ENCODE results near the gene TBC1D3I.
"Not testable (repeated sequence)": the region's sequence is repeated elsewhere in the genome, so short reads cannot be mapped to it uniquely, and the experiment has no call there.

The TBC1D3I gene
- 0 reads per million in 4 experiments for total RNA-seq

DNA sequence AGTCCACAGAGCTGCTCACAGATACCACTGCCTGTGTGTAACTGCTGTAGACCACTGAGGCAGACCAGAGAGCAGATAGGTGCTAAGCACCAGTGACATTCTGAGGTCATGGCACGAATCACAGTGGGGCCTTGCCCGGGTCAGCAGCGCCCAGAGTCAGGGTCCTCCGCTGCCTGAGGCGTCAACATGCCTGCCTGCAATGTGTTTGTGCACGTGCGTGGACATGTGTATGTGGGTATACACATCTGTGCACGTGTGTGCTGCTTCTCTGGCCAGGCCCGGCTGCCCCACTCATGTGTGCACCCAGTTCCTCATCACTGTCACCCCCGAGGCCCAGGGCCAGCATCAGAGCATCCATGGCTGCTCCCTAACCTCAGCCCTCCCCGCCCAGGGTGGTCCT lies at the start of gene TBC1D3I:
TBC1D3I (minus strand) TSS at position 101 of the 400 bp plus-strand sequence. CDS start 1,585 bp downstream, outside the sequence.
- not testable (repeated sequence) for DNase-seq

GRCh38 chr17:36295161-36295560 lies 30.8 kb upstream of the TBC1D3I start:
- DNase-seq: not testable (repeated sequence)

- DNase-seq: not testable (repeated sequence)
These were observed 25.7 kb upstream of the TBC1D3I start for GRCh38 chr17:36289965-36290612.

GRCh38 chr17:36284219-36284618 lies 19.8 kb upstream of the TBC1D3I start:
- not testable (repeated sequence) for DNase-seq

DNA sequence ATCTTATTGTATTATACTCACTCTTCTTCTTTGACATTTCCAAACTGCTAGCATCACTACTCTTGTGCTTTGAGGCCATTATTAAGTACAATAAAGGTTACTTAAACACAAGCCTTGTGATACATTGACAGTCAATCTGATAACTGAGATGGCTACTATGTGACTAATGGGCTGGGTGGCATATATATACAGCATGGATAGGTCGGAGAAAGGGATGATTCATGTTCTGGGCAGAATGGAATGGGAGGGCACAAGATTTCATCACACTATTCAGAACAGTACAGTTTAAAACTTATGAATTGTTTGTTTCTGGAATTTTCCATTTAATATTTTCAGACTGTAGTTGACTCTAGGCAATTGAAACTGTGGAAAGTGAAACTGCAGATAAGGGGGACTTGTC lies 18.9 kb upstream of the TBC1D3I start:
- not testable (repeated sequence) for DNase-seq

- DNase-seq: not testable (repeated sequence)
These were observed 22.3 kb downstream of the TBC1D3I start for GRCh38 chr17:36242046-36242445.

GRCh38 chr17:36229644-36230043 lies 34.7 kb downstream of the TBC1D3I start:
- DNase-seq: not testable (repeated sequence)

DNA sequence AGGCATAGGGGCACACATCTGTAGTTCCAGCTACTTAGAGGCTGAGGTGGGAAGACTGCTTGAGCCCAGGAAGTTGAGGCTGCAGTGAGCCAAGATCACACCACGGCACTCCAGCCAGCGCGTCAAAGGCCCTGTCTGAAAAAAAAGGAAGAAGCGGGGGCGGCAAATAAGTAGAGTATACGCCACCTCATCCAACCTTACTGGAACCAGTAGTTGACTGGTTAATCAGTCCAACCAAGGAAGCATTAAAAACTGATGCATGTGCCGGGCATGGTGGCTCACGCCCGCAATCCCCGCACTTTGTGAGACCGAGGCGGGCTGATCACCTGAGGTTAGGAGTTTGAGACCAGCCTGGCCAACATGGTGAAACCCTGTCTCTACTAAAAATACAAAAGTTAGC lies 41.4 kb downstream of the TBC1D3I start:
- DNase-seq: not testable (repeated sequence)

DNA sequence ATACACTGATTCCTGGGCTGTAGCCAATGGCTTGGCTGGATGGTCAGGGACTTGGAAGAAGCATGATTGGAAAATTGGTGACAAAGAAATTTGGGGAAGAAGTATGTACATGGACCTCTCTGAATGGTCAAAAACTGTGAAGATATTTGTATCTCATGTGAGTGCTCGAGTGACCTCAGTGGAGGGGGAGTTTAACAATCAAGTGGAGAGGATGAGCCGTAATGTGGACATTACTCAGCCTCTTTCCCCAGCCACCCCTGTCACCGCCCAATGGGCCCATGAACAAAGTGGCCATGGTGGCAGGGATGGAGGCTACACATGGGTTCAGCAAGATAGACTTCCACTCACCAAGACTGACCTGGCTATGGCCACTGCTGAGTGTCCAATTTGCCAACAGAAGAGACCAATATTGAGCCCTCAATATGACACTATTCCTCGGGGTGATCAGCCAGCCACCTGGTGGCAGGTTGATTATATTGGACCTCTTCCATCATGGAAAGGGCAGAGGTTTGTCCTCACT lies 42.7 kb downstream of the TBC1D3I start:
- not testable (repeated sequence) for DNase-seq

GRCh38 chr17:36220737-36221580 lies 43.4 kb downstream of the TBC1D3I start:
- DNase-seq: not testable (repeated sequence)

DNA sequence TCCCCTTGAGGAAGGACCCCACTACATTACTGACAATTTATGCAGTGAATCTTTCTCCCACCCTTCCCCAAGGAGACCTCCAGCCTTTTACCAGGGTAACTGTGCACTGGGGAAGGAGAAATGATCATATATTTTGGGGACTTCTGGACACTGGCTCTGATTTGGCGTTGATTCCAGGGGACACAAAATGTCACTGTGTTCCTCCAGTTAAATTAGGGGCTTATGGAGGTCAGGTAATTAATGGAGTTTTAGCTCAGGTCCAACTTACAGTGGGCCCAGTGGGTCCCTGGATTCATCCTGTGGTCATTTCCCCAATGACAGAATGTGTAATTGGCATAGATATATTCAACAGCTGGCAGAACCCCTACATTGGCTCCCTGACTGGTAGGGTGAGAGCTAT lies 44.8 kb downstream of the TBC1D3I start:
- DNase-seq: not testable (repeated sequence)

GRCh38 chr17:36215406-36216308 lies 48.7 kb downstream of the TBC1D3I start:
- not testable (repeated sequence) for DNase-seq

DNA sequence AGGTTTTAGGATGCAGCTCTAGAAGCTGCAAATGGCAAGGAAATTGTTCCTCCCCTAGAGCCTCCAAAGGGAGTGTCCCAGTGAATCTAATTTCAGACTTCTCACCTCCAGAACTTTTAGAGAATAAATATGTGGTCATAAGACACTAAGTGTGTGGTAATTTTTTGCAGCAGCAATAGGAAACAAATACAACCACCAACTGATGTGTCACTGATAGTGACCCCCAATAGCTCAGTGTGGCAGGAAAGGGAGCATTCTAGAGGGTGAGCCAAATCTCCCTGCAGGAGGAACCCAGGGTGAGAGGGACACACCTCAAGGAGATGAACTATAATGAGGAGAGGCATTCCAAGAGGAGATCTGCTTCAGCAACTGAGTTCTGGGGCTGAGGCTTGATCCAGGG lies 49.5 kb downstream of the TBC1D3I start:
- DNase-seq: no peak

GRCh38 chr17:36213695-36214094 lies 50.7 kb downstream of the TBC1D3I start:
- DNase-seq: no peak

- no peak for DNase-seq
These were observed 51.4 kb downstream of the TBC1D3I start for GRCh38 chr17:36212966-36213365.

DNA sequence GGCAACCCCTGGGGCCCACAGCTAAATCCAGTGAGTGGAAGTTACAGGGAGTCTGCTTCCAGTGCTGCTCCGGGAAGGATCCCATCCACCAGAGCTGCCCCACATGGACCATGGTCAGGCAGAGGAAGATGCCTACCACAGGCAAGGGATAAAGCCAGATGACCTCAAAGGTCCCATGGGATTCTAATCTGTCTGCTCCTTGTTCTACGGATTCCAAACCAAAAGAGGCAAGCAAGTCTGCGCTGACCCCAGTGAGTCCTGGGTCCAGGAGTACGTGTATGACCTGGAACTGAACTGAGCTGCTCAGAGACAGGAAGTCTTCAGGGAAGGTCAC lies 52.1 kb downstream of the TBC1D3I start:
- DNase-seq: no peak

- DNase-seq: not testable (repeated sequence)
These were observed 52.7 kb downstream of the TBC1D3I start for GRCh38 chr17:36211484-36212271.

- not testable (repeated sequence) for DNase-seq
These were observed 53.7 kb downstream of the TBC1D3I start, which contains the start of gene CCL4L2 for GRCh38 chr17:36210439-36211211. CCL4L2 (plus strand) TSS chr17:36211063.

DNA sequence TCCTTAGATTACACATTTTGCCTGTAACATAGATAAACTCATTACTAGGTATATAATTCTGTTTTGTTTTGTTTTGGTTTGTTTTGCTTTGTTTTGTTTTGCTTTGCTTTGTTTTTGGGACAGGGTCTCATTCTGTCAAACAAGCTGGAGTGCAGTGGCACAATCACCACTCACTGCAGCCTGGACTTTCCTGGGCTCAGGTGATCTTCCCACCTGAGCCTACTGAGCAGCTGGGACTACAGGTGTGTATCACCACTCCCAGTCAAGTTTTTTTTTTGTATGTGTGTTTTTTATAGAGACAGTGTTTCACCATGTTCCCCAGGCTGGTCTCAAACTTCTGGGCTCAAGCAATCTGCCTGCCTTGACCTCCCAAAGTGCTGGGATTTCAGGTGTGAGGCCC lies 54.8 kb downstream of the TBC1D3I start:
- DNase-seq: no peak

DNA sequence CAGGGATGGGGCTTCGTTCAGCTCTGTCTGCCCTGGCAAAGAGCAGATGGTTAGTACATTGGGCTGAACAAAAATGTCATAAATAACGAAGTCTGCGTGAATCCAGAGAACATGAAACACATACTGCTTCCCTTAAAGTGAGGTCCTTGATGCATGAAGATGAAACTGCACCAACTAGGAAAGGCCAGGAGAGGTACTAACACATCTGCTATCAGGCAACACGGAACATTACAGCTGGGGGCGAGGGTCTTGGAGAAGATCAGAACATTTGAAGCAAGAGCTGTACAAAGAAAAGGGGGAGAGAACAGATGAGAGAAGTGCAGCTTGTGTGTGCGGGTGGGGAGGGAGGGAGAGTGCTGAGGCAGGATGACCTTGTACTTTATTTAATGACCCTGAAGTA lies 57.0 kb downstream of the TBC1D3I start:
- not testable (repeated sequence) for DNase-seq

GRCh38 chr17:36206486-36206821 lies 57.9 kb downstream of the TBC1D3I start:
- not testable (repeated sequence) for DNase-seq

All from effector CD8-positive, alpha-beta T cell (primary cell).